Ascending aorta (tissue), 2 donors: Measurements from ENCODE around the gene CHKB. TPM values are rescaled to one million over a fixed set of nuclear protein-coding genes. Genes with fewer than 3 reads are reported as not detected.
"Not testable (repeated sequence)": the region's sequence is repeated elsewhere in the genome, so short reads cannot be mapped to it uniquely, and the experiment has no call there.

ENCODE experiments used
- DNase-seq, 2 donors: peaks; one replicate each; pipeline ENCODE4 v3.0.0-alpha.2; 2019; ENCODE audit warnings: low spot score in 2 of 2
- H3K27ac ChIP-seq, 2 donors: fragments of 200-600 bp; sonication (generic); one replicate each; pipeline ENCODE4 v1.5.1; 2016 to 2017; ENCODE audit warnings: mild to moderate bottlenecking in 1 of 2
- H3K27me3 ChIP-seq: fragments of 200-600 bp; sonication (generic); one replicate; pipeline ENCODE4 v1.5.1; 2017
- H3K36me3 ChIP-seq, 2 donors: fragments of 200-600 bp; sonication (generic); one replicate each; pipeline ENCODE4 v1.5.1; 2016
- H3K4me1 ChIP-seq, 2 donors: fragments of 200-600 bp; sonication (generic); one replicate each; pipeline ENCODE4 v1.5.1; 2016 to 2017; ENCODE audit warnings: mild to moderate bottlenecking in 1 of 2
- H3K4me3 ChIP-seq, 2 donors: fragments of 200-600 bp; sonication (generic); one replicate each; pipeline ENCODE4 v1.5.1; 2016 to 2017; ENCODE audit warnings: mild to moderate bottlenecking in 1 of 2
- H3K9me3 ChIP-seq, 2 donors: fragments of 200-600 bp; sonication (generic); one replicate each; pipeline ENCODE4 v1.5.1; 2016
- intact Hi-C: fragments of 100-400 bp; cut with DNase I; formaldehyde crosslinking; loops from one replicate; pipeline ENCODE4 v1.15.1; 2023
- total RNA-seq: library from RNA; depleted of rRNA; stranded (reverse); fragments of >200 nt; gene quantifications from one replicate; pipeline ENCODE4 v1.1.0, GENCODE V29; 2016
- TF ChIP-seq, protein P1 (sequence below), 3 experiments: fragments of 200-600 bp in 2 of 3; fragments of 450-650 bp in 1 of 3; sonication (generic) in 2 of 3; IDR thresholded peaks; one replicate each; pipeline ENCODE4 v1.5.1; 2016 to 2019; ENCODE audit warnings: antibody characterized with exemption in 3 of 3, mild to moderate bottlenecking in 1 of 3, moderate library complexity in 1 of 3

CHKB gene
- total RNA-seq, 1 donor from 2014 or later = 82.4 TPM

- intact Hi-C loops = no loop called here
- TF ChIP-seq, protein P1, sequence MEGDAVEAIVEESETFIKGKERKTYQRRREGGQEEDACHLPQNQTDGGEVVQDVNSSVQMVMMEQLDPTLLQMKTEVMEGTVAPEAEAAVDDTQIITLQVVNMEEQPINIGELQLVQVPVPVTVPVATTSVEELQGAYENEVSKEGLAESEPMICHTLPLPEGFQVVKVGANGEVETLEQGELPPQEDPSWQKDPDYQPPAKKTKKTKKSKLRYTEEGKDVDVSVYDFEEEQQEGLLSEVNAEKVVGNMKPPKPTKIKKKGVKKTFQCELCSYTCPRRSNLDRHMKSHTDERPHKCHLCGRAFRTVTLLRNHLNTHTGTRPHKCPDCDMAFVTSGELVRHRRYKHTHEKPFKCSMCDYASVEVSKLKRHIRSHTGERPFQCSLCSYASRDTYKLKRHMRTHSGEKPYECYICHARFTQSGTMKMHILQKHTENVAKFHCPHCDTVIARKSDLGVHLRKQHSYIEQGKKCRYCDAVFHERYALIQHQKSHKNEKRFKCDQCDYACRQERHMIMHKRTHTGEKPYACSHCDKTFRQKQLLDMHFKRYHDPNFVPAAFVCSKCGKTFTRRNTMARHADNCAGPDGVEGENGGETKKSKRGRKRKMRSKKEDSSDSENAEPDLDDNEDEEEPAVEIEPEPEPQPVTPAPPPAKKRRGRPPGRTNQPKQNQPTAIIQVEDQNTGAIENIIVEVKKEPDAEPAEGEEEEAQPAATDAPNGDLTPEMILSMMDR (IDR thresholded peaks at IDR 0.05) = no peak
- no peak within 1 kb of the TSS for H3K4me3 ChIP-seq
- peaks cover 8 to 10% of the 10 kb centered on the region in 2 donors for H3K4me1 ChIP-seq
- H3K27ac ChIP-seq = no peak within 1 kb of the TSS
- DNase-seq = no peak
- no peaks in the 10 kb centered on the region for H3K36me3 ChIP-seq
- H3K27me3 ChIP-seq = peaks cover 19% of the 10 kb centered on the region
- no peaks in the 10 kb centered on the region for H3K9me3 ChIP-seq
Observed at GRCh38 chr22:50545522-50546325, 36.9 kb downstream of the CHKB start, which contains the start of gene KLHDC7B. Gene KLHDC7B (plus strand): TSS chr22:50545899. CDS start chr22:50546244, 345 bp downstream.

DNA sequence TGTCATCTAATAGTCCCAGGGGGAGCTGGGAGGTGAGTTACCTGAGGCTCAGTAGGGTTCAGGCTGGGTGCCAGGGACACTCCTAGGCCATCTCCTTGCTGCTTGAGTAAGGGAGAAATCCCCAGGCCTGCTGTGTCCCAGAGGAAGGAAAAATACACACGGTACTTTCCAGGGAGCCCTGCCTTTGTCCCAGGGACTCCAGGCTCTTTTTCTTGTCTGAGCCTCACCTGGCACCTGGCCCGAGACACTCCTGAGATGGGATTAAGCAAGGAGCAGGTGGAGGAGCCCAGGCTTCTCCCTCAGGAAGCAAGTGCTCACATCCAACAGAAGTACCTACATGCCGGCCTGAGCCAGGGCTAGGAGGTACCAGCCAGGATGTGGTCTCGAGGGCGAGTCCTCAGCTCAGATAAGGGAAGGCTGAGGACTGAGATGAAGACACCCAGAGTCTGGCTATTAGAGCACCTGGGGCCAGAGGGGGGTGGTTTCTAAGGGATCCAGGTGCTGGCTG is 37.8 kb downstream of the CHKB start:
- Histone ChIP-seq H3K9me3 (no peaks in the 10 kb centered on the region), H3K4me1 (peaks cover 8 to 10% of the 10 kb centered on the region in 2 donors), H3K36me3 (no peaks in the 10 kb centered on the region), H3K4me3 (no peak overlapping the region), H3K27me3 (peaks cover 19% of the 10 kb centered on the region), H3K27ac (no peak overlapping the region)
- TF ChIP-seq, protein P1 (IDR thresholded peaks at IDR 0.05) = no peak
- DNase-seq = no peak
- intact Hi-C loops = no loop called here

- Histone ChIP-seq H3K27ac (no peak overlapping the region), H3K36me3 (no peaks in the 10 kb centered on the region), H3K4me1 (peaks cover 8 to 10% of the 10 kb centered on the region in 2 donors), H3K4me3 (peak overlapping the region; percentile 37 to 48), H3K27me3 (peaks cover 16% of the 10 kb centered on the region), H3K9me3 (no peaks in the 10 kb centered on the region)
- TF ChIP-seq, protein P1 (IDR thresholded peaks at IDR 0.05) = peak in 2 of 3 experiments; percentile 42 to 54
- DNase-seq = peak in 1 of 2 donors; percentile 87
- intact Hi-C loops = no loop called here
Observed at GRCh38 chr22:50544078-50544745, 38.4 kb downstream of the CHKB start.

- no peak overlapping the region for H3K4me3 ChIP-seq
- intact Hi-C loops = no loop called here
- no peaks in the 10 kb centered on the region for H3K36me3 ChIP-seq
- TF ChIP-seq, protein P1 (IDR thresholded peaks at IDR 0.05) = peak in 1 of 3 experiments; percentile 9
- H3K27ac ChIP-seq = peak overlapping the region in 1 of 2 donors; percentile 5
- DNase-seq = no peak
- H3K9me3 ChIP-seq = no peaks in the 10 kb centered on the region
- H3K4me1 ChIP-seq = peaks cover 3 to 6% of the 10 kb centered on the region in 2 donors
- H3K27me3 ChIP-seq = peaks cover 3% of the 10 kb centered on the region
Observed at GRCh38 chr22:50542416-50542927, 40.2 kb downstream of the CHKB start.

DNA sequence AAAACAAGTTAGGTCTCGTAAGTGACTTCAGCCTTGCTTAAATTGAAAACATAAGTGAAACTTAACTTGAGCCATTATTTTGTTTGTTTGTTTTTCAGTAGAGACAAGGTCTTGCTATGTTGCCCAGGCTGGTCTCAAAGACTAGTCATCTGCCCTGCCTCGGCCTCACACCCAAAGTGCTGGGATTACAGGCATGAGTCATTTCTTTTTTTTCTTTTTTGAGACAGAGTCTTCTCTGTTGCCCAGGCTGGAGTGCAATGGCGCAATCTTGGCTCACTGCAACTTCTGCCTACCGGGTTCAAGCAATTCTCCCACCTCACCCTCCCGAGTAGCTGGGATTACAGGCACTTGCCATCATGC is 41.0 kb downstream of the CHKB start:
- intact Hi-C loops, DNase-seq, H3K9me3 ChIP-seq, H3K36me3 ChIP-seq, H3K4me3 ChIP-seq, H3K27me3 ChIP-seq, H3K4me1 ChIP-seq: not testable (repeated sequence)
- H3K27ac ChIP-seq = peak overlapping the region in 1 of 2 donors; percentile 57

- Histone ChIP-seq H3K9me3 (no peaks in the 10 kb centered on the region), H3K4me1 (peaks cover 3 to 6% of the 10 kb centered on the region in 2 donors), H3K27ac (peak overlapping the region; percentile 76 to 77), H3K4me3 (no peak overlapping the region), H3K36me3 (no peaks in the 10 kb centered on the region), H3K27me3 (no peaks in the 10 kb centered on the region)
- DNase-seq = no peak
- intact Hi-C loops = no loop called here
- TF ChIP-seq, protein P1 (IDR thresholded peaks at IDR 0.05) = no peak
Observed at GRCh38 chr22:50540381-50540780, 42.3 kb downstream of the CHKB start.
